HG03060 (cell line): ENCODE data around the gene ITGA11.
"Not testable (repeated sequence)": the region's sequence is repeated elsewhere in the genome, so short reads cannot be mapped to it uniquely, and the experiment has no call there.

Source experiments
- ATAC-seq: cut with Tn5 transposase; IDR thresholded peaks from one replicate; pipeline ENCODE4 v1.9.1; 2021; ENCODE audit warnings: low read depth, moderate number of reproducible peaks; ENCODE audit not compliant: unreplicated experiment

The ITGA11 gene

DNA sequence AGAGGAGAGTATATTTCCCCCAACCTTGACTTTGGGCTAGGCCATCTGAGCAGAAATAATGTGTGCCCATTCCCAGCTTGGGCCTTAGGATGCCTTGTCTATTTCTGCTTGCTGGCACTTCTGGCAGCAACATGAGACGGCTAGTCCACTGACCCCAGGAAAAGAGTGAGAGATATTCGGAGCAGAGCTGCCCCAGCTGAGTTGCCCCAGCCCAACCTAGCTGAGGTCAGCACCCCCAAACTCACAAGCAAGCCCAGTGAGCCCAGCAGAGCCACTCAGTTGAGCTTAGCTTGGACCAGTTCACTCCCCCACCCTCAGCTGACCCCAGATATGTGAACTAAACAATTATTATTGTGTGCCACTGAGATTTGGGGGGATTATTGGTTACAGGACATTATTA is 20.2 kb downstream of the ITGA11 start:
- no peak for ATAC-seq

- ATAC-seq = no peak
Observed at GRCh38 chr15:68411343-68411675, 20.7 kb downstream of the ITGA11 start.

GRCh38 chr15:68410466-68411342 is 21.3 kb downstream of the ITGA11 start:
- ATAC-seq = no peak

DNA sequence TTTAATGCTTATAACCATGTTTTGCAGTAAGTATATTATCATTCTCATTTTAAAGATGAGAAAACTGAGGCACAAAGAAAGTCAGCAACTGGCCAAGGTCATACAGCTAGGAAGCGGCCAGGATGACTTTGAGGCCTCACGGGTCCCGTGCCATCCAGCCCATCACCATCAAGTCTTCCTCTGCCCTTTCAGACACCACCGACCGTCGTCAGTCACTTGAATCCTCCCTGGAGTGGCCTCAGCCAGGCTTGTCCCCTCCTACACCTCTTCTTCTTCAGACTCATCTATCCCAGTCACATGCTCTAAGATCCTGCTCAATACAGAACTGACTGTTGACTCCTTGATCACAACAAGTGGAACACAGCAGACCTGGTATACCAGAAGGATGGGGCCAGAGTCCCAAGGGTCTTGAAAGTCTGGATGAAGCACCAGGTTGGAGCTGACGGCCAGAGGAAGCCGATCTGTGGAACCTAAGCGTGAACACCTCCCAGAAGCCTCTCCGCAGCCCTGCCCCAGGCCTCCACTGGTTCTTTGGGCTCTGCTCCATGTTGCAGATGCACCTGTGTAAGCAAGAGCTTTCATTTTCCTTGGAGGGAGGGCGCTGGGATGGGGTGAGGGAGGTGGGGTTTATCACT is 22.1 kb downstream of the ITGA11 start:
- ATAC-seq = no peak

- ATAC-seq = no peak
Observed at GRCh38 chr15:68408971-68409370, 23.0 kb downstream of the ITGA11 start.

DNA sequence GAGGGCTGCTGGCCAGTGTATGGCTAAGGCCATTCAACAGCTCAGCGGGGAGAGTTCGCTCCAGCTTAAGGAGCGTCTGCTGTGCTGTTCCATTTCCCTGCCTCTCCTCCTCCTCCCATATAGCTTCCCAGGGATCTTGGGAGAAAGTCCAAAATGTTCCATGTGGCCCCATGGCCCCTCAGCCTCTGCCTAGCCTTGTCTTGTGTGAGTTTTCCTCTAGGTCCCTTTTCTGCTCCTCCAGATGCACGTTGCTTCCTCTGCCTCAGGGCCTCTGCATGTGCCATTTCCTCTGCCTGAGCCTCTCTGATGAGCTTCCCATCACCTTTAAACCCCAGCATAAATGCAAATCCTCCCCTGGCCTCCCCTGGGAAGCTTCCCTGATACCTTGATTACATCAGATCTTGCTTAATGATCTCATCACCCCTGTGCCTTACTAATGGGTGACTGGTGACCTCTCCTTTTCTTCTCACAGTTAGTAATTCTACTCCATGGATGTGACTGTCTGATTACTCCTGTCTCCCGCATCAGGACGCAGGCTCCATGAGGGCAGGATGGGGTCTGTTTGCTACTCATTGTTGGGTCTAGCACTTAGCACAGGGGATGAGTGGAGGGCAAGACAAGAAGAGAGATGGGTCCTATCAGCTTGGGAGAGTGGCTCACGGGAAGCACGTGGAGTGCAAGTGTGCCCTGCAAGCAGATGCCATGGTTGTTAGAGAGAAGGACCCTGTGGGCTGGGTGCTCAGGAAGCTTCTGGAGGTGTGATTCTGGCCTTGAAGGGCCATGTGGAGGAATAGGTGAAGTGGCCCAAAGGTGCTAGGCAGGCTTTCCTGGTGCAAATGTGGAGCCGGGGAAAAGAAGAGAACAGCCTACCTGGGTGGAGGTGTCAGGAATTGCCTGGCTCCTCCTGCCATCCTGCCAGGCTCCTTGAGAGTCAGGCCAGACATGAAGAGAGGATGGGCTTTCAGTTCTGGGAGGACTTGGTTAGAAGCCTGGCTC is 23.8 kb downstream of the ITGA11 start:
- ATAC-seq = no peak

GRCh38 chr15:68407141-68407885 is 24.6 kb downstream of the ITGA11 start:
- no peak for ATAC-seq

- no peak for ATAC-seq
Observed at GRCh38 chr15:68405378-68406250, 26.3 kb downstream of the ITGA11 start.

- ATAC-seq = no peak
Observed at GRCh38 chr15:68404056-68404798, 27.7 kb downstream of the ITGA11 start.

DNA sequence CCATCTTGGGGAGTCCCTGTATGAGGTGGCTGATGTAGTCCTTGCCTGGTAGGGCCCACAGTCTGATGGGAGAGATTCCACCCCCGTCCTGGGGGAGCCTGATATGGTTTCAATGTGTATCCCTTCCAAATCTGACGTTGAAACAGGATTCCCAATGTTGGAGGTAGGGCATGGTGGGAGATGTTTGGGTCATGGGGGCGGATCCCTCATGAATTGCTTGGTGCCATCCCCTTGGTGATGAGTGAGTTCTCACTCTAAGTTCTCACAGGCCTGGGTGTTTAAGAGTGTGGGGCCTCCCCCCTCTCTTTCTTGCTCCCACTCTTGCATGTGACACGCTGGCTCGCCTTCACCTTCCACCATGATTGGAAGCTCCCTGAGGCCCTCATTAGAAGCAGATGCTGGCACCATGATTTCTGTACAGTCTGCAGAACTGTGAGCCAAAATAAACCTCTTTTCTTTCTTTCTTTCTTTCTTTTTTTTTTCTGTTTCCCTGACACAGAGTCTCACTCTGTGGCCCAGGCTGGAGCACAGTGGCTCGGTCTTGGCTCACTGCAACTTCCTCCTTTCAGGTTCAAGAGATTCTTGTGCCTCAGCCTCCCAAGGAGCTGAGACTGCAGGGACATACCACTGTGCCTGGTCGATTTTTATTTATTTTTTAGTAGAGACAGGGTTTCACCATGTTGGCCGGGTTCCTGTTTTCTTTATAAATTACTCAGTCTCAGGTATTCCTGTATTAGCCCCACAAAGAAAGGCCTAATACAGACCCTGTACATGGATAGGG is 28.6 kb downstream of the ITGA11 start:
- ATAC-seq = no peak

- no peak for ATAC-seq
Observed at GRCh38 chr15:68402432-68403160, 29.4 kb downstream of the ITGA11 start.

DNA sequence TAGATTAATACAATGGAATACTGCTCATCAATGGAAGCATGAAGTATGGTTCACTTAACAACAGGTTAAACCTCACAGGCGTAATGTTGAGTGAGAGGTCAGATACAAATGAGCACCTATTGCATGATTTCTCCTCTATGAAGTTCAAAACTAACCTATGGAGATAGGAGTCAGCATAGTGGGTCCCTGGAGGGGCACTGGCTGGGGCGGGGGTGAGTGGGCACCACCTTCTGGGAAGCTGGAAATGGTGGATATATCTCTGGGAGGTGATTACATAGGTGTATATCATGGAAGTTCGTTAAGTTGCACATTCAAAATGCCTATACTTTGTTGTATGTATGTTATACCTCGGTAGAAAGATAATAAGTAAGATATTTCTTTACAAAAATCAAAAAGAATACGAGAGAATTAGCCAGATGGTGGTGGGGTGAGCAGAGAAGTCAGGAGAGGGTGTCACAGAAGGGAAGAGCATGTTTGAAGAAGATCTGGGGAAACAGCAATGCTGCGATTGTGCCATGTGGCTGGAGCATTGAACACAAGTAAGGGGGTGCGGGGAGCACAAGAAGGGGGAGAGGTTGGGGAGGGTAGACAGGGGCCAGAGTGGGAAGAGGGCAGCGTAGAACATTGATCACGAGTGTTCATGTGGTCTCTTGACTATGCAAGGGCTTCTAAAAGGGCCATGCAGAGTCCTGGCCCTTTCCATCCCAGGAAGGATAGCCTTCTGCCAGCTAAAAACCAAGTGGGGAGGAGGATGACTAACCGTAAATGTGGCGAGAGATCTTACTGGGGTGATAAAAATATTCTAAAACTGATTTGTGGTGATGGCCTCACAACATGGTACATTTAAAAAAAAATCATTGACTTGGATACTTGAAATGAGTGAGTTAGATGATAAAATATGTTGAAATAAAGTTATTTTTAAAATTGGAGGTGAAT is 30.2 kb downstream of the ITGA11 start:
- ATAC-seq = no peak

DNA sequence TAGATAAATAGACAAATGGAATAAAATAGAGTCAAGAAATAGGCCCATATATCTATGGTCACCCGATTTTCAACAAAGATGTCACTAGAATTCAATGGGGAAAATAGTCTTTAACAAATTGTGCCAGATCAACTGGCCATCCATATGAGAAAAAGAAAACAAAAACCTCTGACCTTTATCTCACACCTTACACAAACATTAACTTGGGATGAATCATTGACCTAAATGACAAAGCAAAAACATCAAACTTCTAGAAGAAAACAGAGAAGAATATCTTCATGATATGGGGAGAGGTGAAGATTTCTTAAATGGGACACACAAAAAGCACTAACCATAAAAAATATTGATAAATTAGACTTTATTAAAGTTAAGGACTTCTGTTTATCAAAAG is 31.9 kb downstream of the ITGA11 start:
- ATAC-seq = no peak

- no peak for ATAC-seq
Observed at GRCh38 chr15:68399096-68400065, 32.6 kb downstream of the ITGA11 start.

DNA sequence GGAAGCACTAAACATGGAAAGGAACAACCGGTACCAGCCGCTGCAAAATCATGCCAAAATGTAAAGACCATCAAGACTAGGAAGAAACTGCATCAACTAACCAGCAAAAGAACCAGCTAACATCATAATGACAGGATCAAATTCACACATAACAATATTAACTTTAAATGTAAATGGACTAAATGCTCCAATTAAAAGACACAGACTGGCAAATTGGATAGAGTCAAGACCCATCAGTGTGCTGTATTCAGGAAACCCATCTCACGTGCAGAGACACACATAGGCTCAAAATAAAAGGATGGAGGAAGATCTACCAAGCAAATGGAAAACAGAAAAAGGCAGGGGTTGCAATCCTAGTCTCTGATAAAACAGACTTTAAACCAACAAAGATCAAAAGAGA is 34.0 kb downstream of the ITGA11 start:
- not testable (repeated sequence) for ATAC-seq
